HepG2 (cell line): ENCODE data around the gene GPR183. TPM values are rescaled to one million over a fixed set of nuclear protein-coding genes. Genes with fewer than 3 reads are reported as not detected.

Experiments
- ATAC-seq: fragments of 200-7000 bp; cut with Tn5 transposase; 3 replicates; pipeline ENCODE4 v1.9.1; 2020; ENCODE audit warnings: mild to moderate bottlenecking, moderate library complexity
- BruUV-seq: library from RNA; stranded (reverse); fragments of 400-500 nt; replicated peaks from 2 replicates; lab custom pipeline; 2021; lab: Mats Ljungman, UMichigan
- CTCF ChIA-PET: fragments of 300-600 bp; formaldehyde crosslinking; extraction: SDS; loops from one replicate; lab custom pipeline; 2021; ENCODE audit warnings: low total read pairs, inconsistent platforms, low intra/inter-chr PET ratio; lab: Yijun Ruan, JAX
- POLR2A ChIA-PET: fragments of 350-600 bp; sonication (Branson Sonifier 250); formaldehyde crosslinking; loops from one replicate; lab custom pipeline; 2020; ENCODE audit warnings: antibody characterized with exemption, inconsistent platforms; lab: Yijun Ruan, JAX
- DNase-seq: peaks from one replicate; pipeline ENCODE4 v3.0.0-alpha.2; 2015; ENCODE audit warnings: low spot score
- FAIRE-seq: peaks from 3 replicates; lab custom pipeline; 2011; peaks lifted over from hg19 to GRCh38; lab: Jason Lieb, UNC
- H2AFZ ChIP-seq: one replicate; pipeline ENCODE4 v1.6.1; 2011; ENCODE audit warnings: low read length, inconsistent platforms
- H3K27ac ChIP-seq: fragments of 300-600 bp; 3 replicates; pipeline ENCODE4 v1.8.0; 2011; ENCODE audit warnings: mixed run types, mild to moderate bottlenecking, mixed read lengths, low read length, inconsistent platforms; ENCODE audit not compliant: insufficient read depth; ENCODE audit errors: extremely low read length
- H3K27me3 ChIP-seq, 2 experiments: fragments of 200-600 bp in 1 of 2; 2 replicates in 1 of 2; 3 replicates in 1 of 2; pipeline versions ENCODE4 v1.6.0 to v1.8.0; 2011; ENCODE audit warnings: low read length in 2 of 2, mild to moderate bottlenecking in 2 of 2, moderate library complexity in 2 of 2, inconsistent platforms in 1 of 2; ENCODE audit not compliant: insufficient read depth in 2 of 2, control insufficient read depth in 1 of 2
- H3K36me3 ChIP-seq, 2 experiments: fragments of 200-600 bp in 1 of 2; replicated peaks in 1 of 2; 2 replicates in 1 of 2; 3 replicates in 1 of 2; pipeline versions ENCODE4 v1.5.1 to v1.8.0; 2011; ENCODE audit warnings: low read length in 2 of 2, inconsistent platforms in 1 of 2; ENCODE audit not compliant: insufficient read depth in 2 of 2, control insufficient read depth in 1 of 2
- H3K4me1 ChIP-seq: 2 replicates; pipeline ENCODE4 v1.5.1; 2012; ENCODE audit warnings: low read length, inconsistent platforms; ENCODE audit not compliant: insufficient read depth
- H3K4me2 ChIP-seq: 2 replicates; pipeline ENCODE4 v1.6.0; 2011; ENCODE audit warnings: low read depth, low read length, inconsistent platforms
- H3K4me3 ChIP-seq, 3 experiments: fragments of 200-600 bp in 1 of 3; sonication (generic), shearing (Covaris generic) in 1 of 3; replicated peaks in 1 of 3; 2 replicates each; pipeline ENCODE4 v1.5.1; 2011 to 2016; ENCODE audit warnings: low read length in 3 of 3, inconsistent platforms in 2 of 3, low read depth in 2 of 3, mild to moderate bottlenecking in 2 of 3, control low read depth in 1 of 3, mixed read lengths in 1 of 3; ENCODE audit not compliant: insufficient read depth in 1 of 3
- H3K79me2 ChIP-seq: one replicate; pipeline ENCODE4 v1.6.1; 2011; ENCODE audit warnings: low read length, inconsistent platforms; ENCODE audit not compliant: insufficient read depth
- H3K9ac ChIP-seq: 2 replicates; pipeline ENCODE4 v1.6.0; 2011; ENCODE audit warnings: mild to moderate bottlenecking, low read depth, low read length, inconsistent platforms; ENCODE audit not compliant: insufficient read depth
- H3K9me3 ChIP-seq: 2 replicates; pipeline ENCODE4 v1.5.1; 2012; ENCODE audit warnings: mild to moderate bottlenecking, low read length
- H4K20me1 ChIP-seq: 2 replicates; pipeline ENCODE4 v1.6.0; 2011; ENCODE audit warnings: inconsistent platforms, mild to moderate bottlenecking, low read length, moderate library complexity; ENCODE audit not compliant: insufficient read depth
- ASH2L ChIP-seq: fragments of 300-600, 200-600 bp; sonication (generic); IDR thresholded peaks from 2 replicates; pipeline ENCODE4 v1.7.0; 2017; ENCODE audit warnings: low read depth, mild to moderate bottlenecking, moderate library complexity, mixed read lengths, low read length; ENCODE audit not compliant: insufficient read length
- ELF4 ChIP-seq: sonication (generic); formaldehyde crosslinking; IDR thresholded peaks from 2 replicates; pipeline ENCODE4 v1.5.0; 2020; ENCODE audit warnings: missing genetic modification reagents, mild to moderate bottlenecking, moderate library complexity, borderline replicate concordance
- KLF12 ChIP-seq: sonication (generic); formaldehyde crosslinking; IDR thresholded peaks from 2 replicates; pipeline ENCODE4 v1.4.0; 2020; ENCODE audit warnings: missing genetic modification reagents, borderline replicate concordance
- KLF6 ChIP-seq: IDR thresholded peaks from 2 replicates; pipeline ENCODE4 v1.8.0; 2016; ENCODE audit warnings: missing biosample characterization, missing genetic modification reagents
- MZF1 ChIP-seq: sonication (generic); formaldehyde crosslinking; IDR thresholded peaks from 2 replicates; pipeline ENCODE4 v1.8.1; 2023; ENCODE audit warnings: mild to moderate bottlenecking, missing genetic modification reagents, borderline replicate concordance
- NRL ChIP-seq: sonication (generic); formaldehyde crosslinking; IDR thresholded peaks from 2 replicates; pipeline ENCODE4 v1.5.0; 2020; ENCODE audit warnings: missing genetic modification reagents, mild to moderate bottlenecking, moderate library complexity, borderline replicate concordance
- THYN1 ChIP-seq: sonication (generic); formaldehyde crosslinking; IDR thresholded peaks from 2 replicates; pipeline ENCODE4 v1.8.1; 2023; ENCODE audit warnings: low read depth, mild to moderate bottlenecking, moderate library complexity, missing genetic modification reagents, borderline replicate concordance
- ZNF350 ChIP-seq: sonication (generic); formaldehyde crosslinking; IDR thresholded peaks from 2 replicates; pipeline ENCODE4 v1.4.0; 2020; ENCODE audit warnings: mild to moderate bottlenecking, low read depth, missing genetic modification reagents, borderline replicate concordance
- ZNF543 ChIP-seq: sonication (generic); formaldehyde crosslinking; IDR thresholded peaks from 2 replicates; pipeline ENCODE4 v1.4.0; 2020; ENCODE audit warnings: mild to moderate bottlenecking, missing genetic modification reagents
- ZZZ3 ChIP-seq: sonication (generic); formaldehyde crosslinking; IDR thresholded peaks from 2 replicates; pipeline ENCODE4 v1.4.0; 2020; ENCODE audit warnings: missing genetic modification reagents, mild to moderate bottlenecking, borderline replicate concordance
- WGBS: methylation state at CpG from one replicate; pipeline ENCODE4 v1.1.6; 2017; ENCODE audit warnings: low lambda C conversion rate; 5-methylcytosine and 5-hydroxymethylcytosine counted together
- in situ Hi-C: cut with HindIII; loops from 2 replicates; pipeline ENCODE4 v1.10.0; 2017; ENCODE audit warnings: low pct_unique_long_range_greater_than_20kb; ENCODE audit not compliant: extremely low pct_ligation_motif_present
- intact Hi-C: fragments of 100-400 bp; cut with micrococcal nuclease; formaldehyde crosslinking; loops from one replicate; pipeline ENCODE4 v1.10.0; 2022; ENCODE audit not compliant: unreplicated experiment
- polyA plus RNA-seq, 8 experiments: library from polyadenylated mRNA; depleted of rRNA in 3 of 8; stranded (reverse) in 7 of 8; unstranded in 1 of 8; fragments of >200 nt; fragmentation: Illumina TruSeq in 4 of 8; extraction: Trizol in 4 of 8; gene quantifications; 2 replicates each; pipeline versions ENCODE4 v1.2.1 to v1.2.3, GENCODE V29; 2011 to 2016; ENCODE audit warnings: low read depth in 4 of 8, missing spikeins in 1 of 8, mixed read lengths in 1 of 8; ENCODE audit not compliant: insufficient read depth in 1 of 8
- total RNA-seq, 5 experiments: library from RNA; depleted of rRNA; stranded (reverse); fragments of >200 nt; fragmentation: Illumina TruSeq; extraction: Trizol; gene quantifications; 2 replicates each; pipeline ENCODE4 v1.2.3, GENCODE V29; 2016; ENCODE audit warnings: low read depth in 1 of 5
- TF ChIP-seq, protein P1 (sequence below): sonication (generic); formaldehyde crosslinking; IDR thresholded peaks from 2 replicates; pipeline ENCODE4 v1.5.0; 2020; ENCODE audit warnings: missing genetic modification reagents
- TF ChIP-seq, protein P2 (sequence below): sonication (generic); formaldehyde crosslinking; IDR thresholded peaks from 2 replicates; pipeline ENCODE4 v1.8.0; 2022; ENCODE audit warnings: mild to moderate bottlenecking, missing genetic modification reagents, moderate library complexity
- TF ChIP-seq, protein P3 (sequence below), 2 experiments: sonication (generic) in 1 of 2; formaldehyde crosslinking in 1 of 2; IDR thresholded peaks; 2 replicates each; pipeline versions ENCODE4 v1.6.1 to v1.9.0; 2014 to 2022; ENCODE audit warnings: antibody characterized with exemption in 1 of 2, borderline replicate concordance in 1 of 2, inconsistent platforms in 1 of 2, low read depth in 1 of 2, missing genetic modification reagents in 1 of 2

GPR183 gene
- total and polyA plus RNA-seq, 2 of the 13 experiments (the other 11 are each of a cell fraction or from before 2014, with no cell fraction given), result not detected

DNA sequence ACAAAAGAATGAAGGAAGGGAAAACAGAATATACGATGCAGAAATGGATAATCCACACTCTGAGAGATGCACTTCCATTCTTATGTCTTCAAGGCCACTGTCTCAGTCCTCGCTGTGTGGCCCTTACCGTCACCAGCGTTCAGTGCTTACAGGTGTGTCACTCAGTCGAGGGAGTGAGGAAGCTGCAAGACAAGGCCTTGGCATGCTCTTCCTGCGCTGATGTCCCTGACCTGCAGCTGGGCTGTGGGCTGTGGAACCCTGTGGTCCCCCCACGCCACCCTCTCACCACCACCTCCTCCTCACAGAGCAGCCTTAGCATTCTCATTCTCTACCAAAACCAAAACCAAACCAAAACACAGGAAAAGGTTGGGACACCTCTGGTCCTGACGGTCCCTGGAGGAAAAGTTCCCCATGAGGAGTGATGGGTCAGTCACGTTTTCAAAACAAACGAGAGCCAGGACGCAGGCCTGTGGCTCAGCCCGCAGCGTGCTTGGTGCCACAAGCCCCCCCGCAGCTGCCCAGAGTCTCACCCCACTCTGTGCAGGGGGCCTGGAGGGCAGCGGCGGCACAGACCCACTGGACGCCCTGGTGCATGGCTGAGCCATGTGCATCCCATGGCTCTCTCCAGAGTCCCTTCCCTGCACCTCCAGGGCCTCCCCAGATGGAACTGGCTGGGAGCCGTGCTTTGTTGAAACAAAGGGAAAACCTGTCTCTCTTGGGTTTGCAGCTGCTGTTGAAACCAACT is 48.2 kb upstream of the GPR183 start:
- no TSS peak for BruUV-seq
- Histone ChIP-seq H3K4me2 (no peak overlapping the region), H3K27ac (no peak overlapping the region), H3K4me1 (no peaks in the 10 kb centered on the region), H3K79me2 (no peaks in the 10 kb centered on the region), H2AFZ (no peak overlapping the region), H3K9me3 (no peaks in the 10 kb centered on the region), H3K4me3 (no peak overlapping the region), H3K9ac (no peak overlapping the region), H4K20me1 (no peaks in the 10 kb centered on the region; the same call in 1 of the 2 replicates), H3K27me3 (no peaks in the 10 kb centered on the region), H3K36me3 (peaks cover 17 to 51% of the 10 kb centered on the region in 2 experiments)
- ATAC-seq (peak; percentile 24; the same call in 2 of the 3 replicates), FAIRE-seq (no peak), DNase-seq (no peak)
- intact Hi-C loops (no loop called here), in situ Hi-C loops (no loop called here)
- TF ChIP-seq KLF6 (no peak), ASH2L (no peak), ELF4 (no peak), NRL (CRISPR knock-in tag) (no peak), ZNF543 (no peak), MZF1 (no peak), THYN1 (CRISPR knock-in tag) (no peak), KLF12 (CRISPR knock-in tag) (no peak), ZNF350 (CRISPR knock-in tag) (no peak), ZZZ3 (CRISPR knock-in tag) (no peak)
- TF ChIP-seq, protein P1, sequence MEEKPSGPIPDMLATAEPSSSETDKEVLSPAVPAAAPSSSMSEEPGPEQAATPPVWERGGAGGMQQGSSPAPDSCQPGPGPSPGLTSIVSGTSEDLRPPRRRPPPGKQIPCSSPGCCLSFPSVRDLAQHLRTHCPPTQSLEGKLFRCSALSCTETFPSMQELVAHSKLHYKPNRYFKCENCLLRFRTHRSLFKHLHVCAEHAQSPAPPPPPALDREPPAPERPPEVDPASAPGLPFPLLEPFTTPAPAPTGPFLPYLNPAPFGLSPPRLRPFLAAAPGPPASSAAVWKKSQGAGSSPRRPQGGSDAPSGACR (CRISPR knock-in tag), result no peak
- TF ChIP-seq, protein P2, sequence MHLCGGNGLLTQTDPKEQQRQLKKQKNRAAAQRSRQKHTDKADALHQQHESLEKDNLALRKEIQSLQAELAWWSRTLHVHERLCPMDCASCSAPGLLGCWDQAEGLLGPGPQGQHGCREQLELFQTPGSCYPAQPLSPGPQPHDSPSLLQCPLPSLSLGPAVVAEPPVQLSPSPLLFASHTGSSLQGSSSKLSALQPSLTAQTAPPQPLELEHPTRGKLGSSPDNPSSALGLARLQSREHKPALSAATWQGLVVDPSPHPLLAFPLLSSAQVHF (CRISPR knock-in tag), result no peak
- TF ChIP-seq, protein P3, sequence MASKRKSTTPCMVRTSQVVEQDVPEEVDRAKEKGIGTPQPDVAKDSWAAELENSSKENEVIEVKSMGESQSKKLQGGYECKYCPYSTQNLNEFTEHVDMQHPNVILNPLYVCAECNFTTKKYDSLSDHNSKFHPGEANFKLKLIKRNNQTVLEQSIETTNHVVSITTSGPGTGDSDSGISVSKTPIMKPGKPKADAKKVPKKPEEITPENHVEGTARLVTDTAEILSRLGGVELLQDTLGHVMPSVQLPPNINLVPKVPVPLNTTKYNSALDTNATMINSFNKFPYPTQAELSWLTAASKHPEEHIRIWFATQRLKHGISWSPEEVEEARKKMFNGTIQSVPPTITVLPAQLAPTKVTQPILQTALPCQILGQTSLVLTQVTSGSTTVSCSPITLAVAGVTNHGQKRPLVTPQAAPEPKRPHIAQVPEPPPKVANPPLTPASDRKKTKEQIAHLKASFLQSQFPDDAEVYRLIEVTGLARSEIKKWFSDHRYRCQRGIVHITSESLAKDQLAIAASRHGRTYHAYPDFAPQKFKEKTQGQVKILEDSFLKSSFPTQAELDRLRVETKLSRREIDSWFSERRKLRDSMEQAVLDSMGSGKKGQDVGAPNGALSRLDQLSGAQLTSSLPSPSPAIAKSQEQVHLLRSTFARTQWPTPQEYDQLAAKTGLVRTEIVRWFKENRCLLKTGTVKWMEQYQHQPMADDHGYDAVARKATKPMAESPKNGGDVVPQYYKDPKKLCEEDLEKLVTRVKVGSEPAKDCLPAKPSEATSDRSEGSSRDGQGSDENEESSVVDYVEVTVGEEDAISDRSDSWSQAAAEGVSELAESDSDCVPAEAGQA (IDR thresholded peaks at IDR 0.05; ENCODE audit: low read depth), result no peak
- TF ChIP-seq, protein P3 (CRISPR knock-in tag; IDR thresholded peaks at IDR 0.05; ENCODE audit: borderline replicate concordance), result no peak
- CTCF ChIA-PET, result no interaction called here
- POLR2A ChIA-PET, result no interaction called here
- WGBS, result 91% methylated on average over 11 of the region's 18 CpGs
